GM12874 (cell line): ENCODE data around the gene DECR2.

Experiments
- TF ChIP-seq, protein P1 (sequence below): IDR thresholded peaks from 2 replicates; pipeline ENCODE4 v1.5.1; 2011; ENCODE audit warnings: low read depth, mild to moderate bottlenecking, control low read depth, low read length, moderate library complexity; ENCODE audit not compliant: insufficient read depth

DECR2 gene, protein sequence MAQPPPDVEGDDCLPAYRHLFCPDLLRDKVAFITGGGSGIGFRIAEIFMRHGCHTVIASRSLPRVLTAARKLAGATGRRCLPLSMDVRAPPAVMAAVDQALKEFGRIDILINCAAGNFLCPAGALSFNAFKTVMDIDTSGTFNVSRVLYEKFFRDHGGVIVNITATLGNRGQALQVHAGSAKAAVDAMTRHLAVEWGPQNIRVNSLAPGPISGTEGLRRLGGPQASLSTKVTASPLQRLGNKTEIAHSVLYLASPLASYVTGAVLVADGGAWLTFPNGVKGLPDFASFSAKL

DNA sequence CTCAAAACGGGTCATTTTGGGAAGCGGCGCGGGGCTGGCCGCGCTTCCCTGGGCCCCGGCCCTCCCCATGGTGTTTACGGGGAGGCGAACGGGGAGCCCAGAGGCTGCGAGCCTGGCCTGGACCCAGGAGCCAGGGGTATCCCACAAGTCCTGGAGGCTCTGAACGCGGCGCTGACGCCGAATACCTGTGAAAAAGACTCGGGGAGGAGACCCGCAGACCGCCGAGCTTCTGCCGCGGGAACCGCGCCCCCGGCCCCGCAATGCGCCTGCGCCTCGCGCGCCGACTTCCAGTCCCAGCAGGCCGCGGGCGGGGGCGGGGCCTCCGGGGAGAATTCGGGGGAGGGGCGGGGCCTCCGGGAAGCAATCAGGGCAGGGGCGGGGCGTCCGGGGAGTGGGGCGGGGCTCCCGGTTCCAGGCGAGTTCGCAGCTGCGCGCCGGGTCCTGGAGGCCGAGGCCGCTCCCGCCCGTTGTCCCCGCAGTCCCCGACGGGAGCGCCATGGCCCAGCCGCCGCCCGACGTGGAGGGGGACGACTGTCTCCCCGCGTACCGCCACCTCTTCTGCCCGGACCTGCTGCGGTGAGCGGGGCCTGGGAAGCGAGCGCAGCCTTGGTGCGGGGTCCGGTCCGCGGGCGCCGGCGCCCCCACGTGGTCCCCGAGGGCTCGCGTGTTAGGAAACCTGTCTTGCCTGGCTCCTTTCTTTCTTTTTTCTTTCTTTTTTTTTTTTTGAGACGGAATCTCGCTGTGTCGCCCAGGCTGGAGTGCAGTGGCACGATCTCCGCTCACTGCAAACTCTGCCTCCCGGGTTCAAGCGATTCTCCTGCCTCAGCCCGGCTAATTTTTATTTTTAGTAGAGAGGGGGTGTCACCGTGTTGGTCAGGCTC, at the start of gene DECR2:
Gene DECR2 (plus strand): TSS at position 418 of the 881 bp plus-strand sequence. CDS start 79 bp downstream, at position 497.
- TF ChIP-seq, protein P1, sequence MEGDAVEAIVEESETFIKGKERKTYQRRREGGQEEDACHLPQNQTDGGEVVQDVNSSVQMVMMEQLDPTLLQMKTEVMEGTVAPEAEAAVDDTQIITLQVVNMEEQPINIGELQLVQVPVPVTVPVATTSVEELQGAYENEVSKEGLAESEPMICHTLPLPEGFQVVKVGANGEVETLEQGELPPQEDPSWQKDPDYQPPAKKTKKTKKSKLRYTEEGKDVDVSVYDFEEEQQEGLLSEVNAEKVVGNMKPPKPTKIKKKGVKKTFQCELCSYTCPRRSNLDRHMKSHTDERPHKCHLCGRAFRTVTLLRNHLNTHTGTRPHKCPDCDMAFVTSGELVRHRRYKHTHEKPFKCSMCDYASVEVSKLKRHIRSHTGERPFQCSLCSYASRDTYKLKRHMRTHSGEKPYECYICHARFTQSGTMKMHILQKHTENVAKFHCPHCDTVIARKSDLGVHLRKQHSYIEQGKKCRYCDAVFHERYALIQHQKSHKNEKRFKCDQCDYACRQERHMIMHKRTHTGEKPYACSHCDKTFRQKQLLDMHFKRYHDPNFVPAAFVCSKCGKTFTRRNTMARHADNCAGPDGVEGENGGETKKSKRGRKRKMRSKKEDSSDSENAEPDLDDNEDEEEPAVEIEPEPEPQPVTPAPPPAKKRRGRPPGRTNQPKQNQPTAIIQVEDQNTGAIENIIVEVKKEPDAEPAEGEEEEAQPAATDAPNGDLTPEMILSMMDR: peak; percentile 72

DNA sequence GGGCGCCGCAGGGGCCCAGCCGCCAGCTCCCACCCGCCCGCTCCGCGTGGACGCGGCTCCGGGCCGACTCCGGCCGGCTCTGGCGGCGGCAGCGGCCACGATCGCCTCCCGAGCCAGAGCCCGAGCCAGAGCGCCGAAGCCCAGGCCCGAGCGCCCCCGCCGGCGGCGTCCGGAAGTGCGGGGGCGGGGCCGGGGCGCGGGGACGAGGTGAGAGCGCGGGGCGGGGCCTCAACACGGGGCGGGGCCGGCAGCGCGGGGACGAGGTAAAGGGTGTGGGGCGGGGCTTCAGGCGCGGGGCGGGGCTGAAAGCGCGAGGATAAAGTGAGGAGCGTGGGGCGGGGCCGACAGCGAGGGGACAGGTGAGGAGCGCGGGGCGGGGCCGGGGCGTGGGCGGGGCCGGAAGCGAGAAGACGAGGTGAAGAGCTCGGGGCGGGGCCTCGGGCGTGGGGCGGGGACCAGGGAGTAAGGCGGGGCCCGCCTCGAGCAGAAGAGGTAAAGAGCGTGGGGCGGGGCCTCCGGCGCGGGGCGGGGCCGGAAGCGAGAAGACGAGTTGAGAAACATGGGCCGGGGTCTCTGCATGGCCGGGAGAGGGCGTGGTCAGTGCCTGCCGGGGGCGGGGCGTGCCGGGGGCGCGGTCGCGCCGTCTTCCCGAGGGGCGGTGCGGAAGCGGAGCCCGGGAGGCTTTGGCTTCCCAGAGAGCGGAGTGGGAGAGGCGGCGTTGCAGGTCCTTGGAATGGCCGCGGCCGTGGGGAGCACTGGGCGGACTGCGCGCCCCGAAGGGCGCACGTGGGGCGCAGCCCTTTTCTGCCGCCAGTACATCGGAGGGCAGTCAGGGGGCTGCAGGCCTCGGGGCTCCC, 48.9 kb upstream of the DECR2 start, which contains the start of gene AXIN1:
Gene AXIN1 (minus strand): TSS at position 177 of the 857 bp plus-strand sequence. CDS start 5,698 bp downstream, outside the sequence.
- TF ChIP-seq, protein P1: peak; percentile 70

- TF ChIP-seq, protein P1: no peak
Observed at GRCh38 chr16:353404-354290, 48.0 kb upstream of the DECR2 start.

- TF ChIP-seq, protein P1: no peak
Observed at GRCh38 chr16:354291-354881, 47.3 kb upstream of the DECR2 start.

- TF ChIP-seq, protein P1: no peak
Observed at GRCh38 chr16:354971-355461, 46.7 kb upstream of the DECR2 start.

- TF ChIP-seq, protein P1: no peak
Observed at GRCh38 chr16:356741-357140, 44.9 kb upstream of the DECR2 start.
